ENCODE data around the gene MAST4.

MAST4 gene

DNA sequence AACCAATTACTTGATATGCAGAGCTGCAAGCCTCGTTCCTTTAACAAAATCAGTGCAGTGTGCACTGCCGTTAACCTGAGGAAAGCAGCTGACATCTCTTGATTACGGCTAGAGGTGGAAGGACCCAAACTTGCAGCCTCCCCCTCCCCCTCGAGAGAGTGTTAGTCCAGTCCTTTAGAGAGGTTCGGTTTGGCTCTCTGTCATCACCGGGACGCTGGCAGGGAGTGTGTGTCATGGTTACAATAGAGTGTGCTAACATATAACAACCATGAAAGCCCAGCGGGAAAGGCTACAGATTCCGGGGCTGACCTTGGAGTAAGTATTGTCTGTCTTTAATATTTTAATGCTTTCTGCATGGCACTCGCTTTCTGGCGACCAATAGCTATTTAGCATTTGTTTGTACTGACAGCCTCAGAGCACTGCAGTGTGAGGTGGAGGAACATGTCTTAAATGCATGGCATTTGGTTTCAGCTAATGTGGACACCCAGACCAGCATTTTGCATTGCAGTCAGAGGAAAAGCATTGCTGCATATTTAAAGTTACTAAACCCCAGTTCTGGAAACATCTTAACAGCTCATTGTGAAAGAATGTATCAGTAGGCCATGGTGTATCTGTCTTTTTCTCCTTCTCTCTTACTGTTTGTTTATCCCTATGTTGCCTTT, 362.9 kb downstream of the MAST4 start:
- TF ChIP-seq, protein P1, sequence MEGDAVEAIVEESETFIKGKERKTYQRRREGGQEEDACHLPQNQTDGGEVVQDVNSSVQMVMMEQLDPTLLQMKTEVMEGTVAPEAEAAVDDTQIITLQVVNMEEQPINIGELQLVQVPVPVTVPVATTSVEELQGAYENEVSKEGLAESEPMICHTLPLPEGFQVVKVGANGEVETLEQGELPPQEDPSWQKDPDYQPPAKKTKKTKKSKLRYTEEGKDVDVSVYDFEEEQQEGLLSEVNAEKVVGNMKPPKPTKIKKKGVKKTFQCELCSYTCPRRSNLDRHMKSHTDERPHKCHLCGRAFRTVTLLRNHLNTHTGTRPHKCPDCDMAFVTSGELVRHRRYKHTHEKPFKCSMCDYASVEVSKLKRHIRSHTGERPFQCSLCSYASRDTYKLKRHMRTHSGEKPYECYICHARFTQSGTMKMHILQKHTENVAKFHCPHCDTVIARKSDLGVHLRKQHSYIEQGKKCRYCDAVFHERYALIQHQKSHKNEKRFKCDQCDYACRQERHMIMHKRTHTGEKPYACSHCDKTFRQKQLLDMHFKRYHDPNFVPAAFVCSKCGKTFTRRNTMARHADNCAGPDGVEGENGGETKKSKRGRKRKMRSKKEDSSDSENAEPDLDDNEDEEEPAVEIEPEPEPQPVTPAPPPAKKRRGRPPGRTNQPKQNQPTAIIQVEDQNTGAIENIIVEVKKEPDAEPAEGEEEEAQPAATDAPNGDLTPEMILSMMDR (conservative IDR thresholded peaks at IDR 0.05; ENCODE audit: low read depth, low read length): no peak
- H3K4me3 ChIP-seq (ENCODE audit: low read depth, low read length): peak overlapping the region; percentile 62
- peak; percentile 84 for DNase-seq (ENCODE audit: low read depth)

DNA sequence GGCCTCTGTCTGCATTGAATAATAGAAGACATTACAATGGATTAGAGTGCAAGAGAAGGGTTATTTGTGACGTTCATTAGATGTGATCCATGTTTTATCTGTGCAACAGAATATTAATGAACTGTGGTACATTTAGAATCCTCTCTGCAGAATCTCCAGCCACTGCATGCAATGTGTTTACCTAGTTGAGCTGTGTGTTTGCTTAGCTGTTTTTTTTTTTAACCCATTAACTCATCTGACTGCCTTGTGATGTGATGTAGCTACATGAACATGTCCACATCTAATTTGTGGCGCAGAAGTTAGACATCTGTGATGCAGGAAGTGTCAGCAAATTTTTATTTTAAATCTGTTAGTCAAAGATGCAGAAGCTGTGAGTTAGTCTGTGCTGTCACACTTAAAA, 363.5 kb downstream of the MAST4 start:
- H3K4me3 ChIP-seq (ENCODE audit: low read depth, low read length): peak overlapping the region; percentile 62
- DNase-seq (ENCODE audit: low read depth): peak; percentile 44
- TF ChIP-seq, protein P1 (conservative IDR thresholded peaks at IDR 0.05; ENCODE audit: low read depth, low read length): no peak

DNA sequence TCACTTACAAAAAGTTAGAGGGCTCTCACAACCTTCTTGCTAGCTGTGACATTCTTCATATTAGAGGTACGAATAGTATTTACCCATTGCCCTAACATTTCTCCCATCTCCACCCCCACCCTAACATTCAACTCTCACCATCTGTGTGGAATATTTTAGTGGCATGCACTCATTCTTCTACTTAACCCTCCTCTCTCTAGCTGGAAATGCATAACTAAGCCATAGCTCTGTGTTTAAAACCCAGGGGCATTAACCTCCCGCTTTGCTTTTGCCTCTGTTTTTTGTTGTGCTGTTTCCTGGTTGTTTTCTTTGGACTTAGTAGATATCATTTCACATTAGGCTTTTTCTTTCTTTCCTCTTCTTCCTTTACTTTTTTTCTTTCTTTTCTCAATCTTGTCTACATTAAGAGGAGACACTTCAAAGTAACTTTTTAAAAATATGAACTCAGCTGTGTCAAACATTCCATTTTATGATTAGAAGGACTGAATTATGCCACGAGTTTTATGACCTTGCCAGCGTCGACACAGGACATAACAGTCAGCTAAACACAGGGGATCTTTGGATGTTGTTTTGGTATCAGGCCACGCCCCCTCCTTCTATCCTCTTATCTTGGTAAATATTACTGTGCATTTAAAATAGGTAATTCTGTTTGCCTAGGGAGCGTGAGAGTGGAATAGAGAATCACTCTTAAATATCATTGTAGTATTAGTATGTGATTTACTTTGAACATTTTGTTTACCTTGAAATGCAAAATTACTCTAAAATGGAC, 364.4 kb downstream of the MAST4 start:
- peak overlapping the region; percentile 62 for H3K4me3 ChIP-seq (ENCODE audit: low read depth, low read length)
- DNase-seq (ENCODE audit: low read depth): peak; percentile 57

DNA sequence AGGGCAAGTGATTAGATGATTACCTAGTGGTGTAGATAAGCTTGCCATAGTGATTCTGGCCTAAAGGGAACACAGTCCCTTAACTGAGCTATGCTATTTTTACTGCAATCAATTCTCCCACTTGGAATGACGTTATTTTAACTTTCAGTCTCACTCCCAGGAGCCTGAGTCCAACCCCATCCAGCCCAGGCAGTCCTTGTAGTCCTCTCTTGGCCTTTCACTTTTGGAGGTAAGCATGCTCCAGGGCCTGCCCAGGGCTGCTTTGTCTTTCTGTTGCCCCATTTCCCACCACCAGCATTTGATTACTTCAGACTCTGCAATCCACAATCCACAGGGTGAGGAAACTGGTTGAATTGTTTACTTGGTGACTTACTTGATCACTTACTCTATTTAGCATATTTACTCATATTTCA, 367.4 kb downstream of the MAST4 start:
- no peak overlapping the region for H3K4me3 ChIP-seq (ENCODE audit: low read depth, low read length)
- DNase-seq (ENCODE audit: low read depth): peak; percentile 56
- TF ChIP-seq, protein P1 (conservative IDR thresholded peaks at IDR 0.05; ENCODE audit: low read depth, low read length): no peak

More for the DNA sequence above, 364.4 kb downstream of the MAST4 start:
- TF ChIP-seq, protein P1 (conservative IDR thresholded peaks at IDR 0.05; ENCODE audit: low read depth, low read length): no peak

DNA sequence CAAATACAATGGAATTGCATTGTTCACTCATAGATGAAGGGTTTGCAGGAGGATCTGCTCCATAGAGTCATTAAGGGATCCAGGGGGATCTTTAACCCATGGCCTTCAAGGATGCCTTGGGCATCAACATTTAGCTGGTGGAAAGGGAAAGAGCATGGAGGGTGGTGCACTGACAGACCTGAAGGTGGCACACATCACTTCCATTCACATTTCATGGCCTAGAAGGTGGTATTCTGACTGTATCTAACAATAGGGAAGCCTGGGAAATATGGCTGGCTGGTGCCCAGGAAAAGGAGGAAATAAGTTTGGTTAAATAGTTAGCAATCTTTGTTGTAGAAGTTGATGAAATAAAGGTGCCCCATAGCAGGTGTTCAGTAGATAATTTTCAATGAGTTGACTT, 370.2 kb downstream of the MAST4 start:
- no peak for DNase-seq (ENCODE audit: low read depth)
- no peak overlapping the region for H3K4me3 ChIP-seq (ENCODE audit: low read depth, low read length)
- TF ChIP-seq, protein P1 (conservative IDR thresholded peaks at IDR 0.05; ENCODE audit: low read depth, low read length): no peak

DNA sequence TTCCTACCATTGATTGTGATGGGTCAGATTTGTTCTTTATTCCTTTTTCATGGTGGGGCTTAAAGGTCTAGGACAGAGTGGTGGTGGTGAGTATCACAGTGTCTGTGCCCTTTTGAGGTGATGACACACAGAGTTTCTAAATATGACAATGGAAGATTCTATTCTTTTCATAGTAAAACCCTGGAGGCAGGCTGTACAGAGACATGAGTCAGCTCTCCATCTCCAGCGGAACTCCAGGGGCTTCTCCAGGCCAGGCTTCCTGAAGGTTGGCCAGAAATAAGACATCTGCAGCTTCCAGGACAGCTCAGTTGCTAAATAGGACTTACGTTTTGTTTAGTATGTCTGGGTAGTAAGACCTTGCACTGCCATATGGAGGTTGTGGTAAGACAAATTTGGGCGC, 370.9 kb downstream of the MAST4 start:
- DNase-seq (ENCODE audit: low read depth): peak; percentile 74
- H3K4me3 ChIP-seq (ENCODE audit: low read depth, low read length): no peak overlapping the region
- TF ChIP-seq, protein P1 (conservative IDR thresholded peaks at IDR 0.05; ENCODE audit: low read depth, low read length): no peak

Measured in choroid plexus epithelial cell (primary cell).